HG03025 (cell line): ENCODE measurements around the gene TMEM219.

ENCODE experiments used
- ATAC-seq: cut with Tn5 transposase; IDR thresholded peaks from one replicate; pipeline ENCODE4 v1.9.1; 2021; ENCODE audit warnings: mild to moderate bottlenecking, moderate library complexity; ENCODE audit not compliant: unreplicated experiment, low FRiP score

Gene TMEM219

DNA sequence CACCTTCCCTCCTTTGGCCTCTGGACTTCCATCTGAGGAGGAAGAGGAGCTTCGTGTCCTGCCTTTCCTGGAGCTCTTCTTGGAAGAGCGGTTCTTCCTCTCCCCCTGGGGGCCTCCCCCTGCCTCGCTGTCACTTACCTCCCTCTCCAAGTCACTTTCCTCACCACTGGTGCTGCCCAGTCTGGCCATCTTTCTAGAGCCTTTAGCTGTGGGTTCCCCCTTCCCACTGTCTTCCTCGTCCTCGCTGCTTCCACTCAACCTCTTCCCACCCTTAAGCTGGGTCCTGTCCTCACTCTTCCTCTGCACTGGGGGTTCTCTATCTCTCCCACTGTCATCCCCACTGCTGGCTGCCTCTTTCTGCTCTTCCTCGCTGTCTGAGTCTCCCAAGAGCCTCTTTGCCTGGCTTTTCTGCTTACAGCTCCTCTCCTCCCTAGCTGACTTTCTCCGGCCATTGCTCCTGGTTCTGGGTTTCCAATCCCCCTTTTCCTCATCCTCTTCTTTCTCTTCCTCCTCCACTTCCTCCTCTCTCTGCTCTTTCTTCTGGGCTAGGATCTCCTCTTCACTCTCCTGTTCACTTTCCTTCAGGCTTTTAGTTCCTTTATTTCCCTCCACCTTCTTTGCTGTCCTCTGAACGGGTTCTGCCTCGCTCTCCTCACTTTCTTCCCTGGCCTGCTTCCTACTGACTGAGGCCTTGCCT lies 32.2 kb downstream of the TMEM219 start:
- no peak for ATAC-seq

DNA sequence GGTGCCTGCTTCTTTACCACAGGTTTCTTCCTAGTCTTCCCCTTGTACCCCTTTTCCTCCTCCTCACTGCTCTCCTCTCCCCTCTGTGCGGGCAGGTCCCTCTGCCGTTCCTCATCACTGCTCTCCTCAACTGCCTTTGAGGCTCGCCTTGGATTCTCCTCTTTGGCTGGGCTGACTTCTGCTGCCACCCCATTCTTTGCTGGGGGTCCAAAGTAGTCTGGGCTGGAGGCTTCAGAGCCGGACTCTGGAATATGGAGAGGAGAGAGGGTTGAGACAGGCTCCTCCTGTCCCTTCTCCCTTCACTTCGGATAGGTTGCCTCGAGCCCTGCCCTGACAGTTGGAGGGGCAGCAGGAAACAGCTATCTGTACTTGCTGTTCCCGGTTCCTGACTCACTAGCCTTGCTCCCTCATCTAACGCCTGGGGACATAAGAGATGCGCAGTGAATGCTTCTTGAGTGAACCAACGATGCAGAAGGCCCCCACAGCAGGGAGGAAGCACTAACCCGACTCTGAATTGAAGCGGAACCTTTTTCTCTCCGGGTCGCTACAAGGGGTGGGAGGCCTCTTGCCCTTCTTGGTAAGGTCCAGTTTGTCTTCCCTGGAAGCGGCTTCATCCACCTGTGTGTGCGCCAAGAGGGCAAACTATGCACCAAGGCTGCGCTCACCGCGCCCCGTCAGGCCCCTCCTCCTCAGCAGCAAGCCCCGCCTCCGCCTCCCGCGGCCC lies 32.9 kb downstream of the TMEM219 start:
- ATAC-seq, result peak; percentile 17

DNA sequence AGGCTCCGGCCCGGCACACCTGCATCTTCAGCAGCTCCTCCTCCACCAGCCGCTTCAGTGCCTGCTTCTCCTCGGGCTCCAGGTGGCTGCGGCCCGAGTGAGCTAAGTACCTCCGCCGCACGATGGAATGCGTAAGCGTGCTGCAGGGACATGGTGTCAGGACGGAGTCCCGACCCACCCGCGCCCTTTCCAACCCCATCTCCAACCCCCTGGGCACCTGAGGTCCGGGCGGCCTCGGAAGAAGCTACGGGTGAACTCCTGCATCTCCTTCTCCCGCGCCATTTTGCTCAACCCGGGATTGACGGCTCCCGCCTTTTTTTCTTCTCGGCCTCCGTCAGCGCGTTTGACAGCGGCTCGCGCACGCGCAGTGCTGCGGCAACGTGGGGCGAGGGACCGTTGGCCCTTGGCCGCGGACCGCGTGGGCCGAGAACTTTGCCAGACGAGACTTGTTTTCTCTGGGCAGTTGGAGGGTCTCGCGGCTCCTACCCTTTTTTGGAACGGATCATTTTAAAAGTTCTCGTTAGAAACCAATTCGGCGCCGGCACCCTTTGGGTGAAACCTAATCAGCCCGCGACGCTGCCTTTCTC lies 33.5 kb downstream of the TMEM219 start, which contains the start of gene HIRIP3:
TSS of gene HIRIP3 (minus strand) at position 294 of the 587 bp plus-strand sequence. CDS start at position 282, 12 bp downstream.
- peak; percentile 43 for ATAC-seq

DNA sequence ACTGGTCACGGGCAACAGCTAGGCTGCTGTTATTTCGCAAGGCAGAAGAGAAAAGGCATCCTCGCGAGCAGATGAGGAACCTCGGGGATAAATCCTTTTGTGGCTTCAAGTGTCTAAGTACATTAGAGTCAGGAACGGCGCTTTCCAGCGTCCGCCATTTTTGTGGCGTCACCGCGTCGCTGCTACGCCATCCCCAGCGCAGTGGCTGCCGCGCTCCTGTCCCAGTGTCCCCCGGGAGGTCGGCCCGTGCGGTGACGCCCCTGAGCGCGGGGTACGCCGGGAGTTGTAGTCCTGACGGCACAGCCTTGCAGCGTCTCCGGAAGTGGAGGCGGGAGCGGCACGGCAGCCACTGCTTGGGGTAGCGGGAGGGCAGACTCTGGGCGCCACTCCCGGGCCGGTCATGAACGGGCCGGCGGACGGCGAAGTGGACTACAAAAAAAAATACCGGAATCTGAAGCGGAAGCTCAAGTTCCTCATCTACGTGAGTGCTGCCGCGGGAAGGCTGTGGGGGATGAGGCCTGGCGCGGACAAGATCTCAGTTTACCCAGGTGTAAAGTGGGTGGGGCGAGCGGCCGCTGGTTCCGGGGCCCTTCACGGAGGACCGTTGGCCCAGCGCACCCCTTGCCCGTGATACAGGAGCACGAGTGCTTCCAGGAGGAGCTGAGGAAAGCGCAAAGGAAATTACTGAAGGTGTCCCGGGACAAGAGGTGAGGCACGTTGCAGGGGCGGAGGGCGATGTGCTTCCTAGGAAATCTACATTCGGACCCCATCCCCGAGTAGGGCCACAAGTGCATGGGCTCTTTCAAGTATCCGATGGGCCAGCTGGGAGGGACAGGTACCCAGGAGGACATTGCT lies 34.3 kb downstream of the TMEM219 start, which contains the start of gene INO80E:
TSS of gene INO80E (plus strand) at position 331 of the 855 bp plus-strand sequence. CDS start at position 401, 70 bp downstream.
- peak; percentile 80 for ATAC-seq

DNA sequence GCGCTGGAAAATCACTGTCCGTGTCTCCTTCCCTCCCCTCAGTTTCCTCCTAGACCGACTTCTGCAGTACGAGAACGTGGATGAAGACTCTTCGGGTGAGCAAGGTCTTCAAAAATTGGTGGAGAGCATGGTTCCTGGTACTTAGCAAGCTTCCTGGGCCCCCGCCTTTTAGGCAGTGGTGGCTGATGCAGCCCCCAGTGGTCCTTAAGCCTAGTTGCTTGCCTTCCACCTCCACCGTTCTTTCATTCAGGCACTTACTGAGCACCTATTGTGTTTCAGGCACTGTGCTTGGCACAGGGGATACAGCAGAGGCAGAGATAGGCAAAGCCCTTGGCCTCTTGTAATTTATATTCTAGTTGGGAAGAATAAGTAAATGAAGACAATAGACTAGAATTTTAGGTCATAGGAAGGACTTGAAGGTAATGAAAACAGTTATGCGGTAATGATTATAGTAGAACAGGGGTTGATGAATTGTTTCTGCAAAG lies 34.9 kb downstream of the TMEM219 start:
- ATAC-seq, result no peak

DNA sequence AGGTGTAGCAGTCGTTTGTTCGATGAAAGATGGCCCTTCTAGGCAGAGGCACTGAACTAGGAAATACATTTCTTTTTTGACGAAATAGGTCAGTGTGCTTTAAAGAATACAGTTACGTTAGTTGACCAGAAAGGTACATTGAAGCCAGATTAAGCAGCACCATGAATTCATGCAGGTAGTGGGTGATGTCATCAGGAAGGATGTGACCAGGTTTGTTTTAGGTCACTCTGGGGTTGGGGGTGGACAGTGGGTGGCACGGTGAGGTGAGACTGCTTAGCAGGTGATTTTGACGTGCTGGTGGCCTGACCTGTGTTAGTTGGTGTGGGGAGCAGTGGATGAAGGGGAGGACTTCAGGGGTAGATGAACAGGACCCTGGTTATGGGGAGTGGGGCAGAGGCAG lies 37.7 kb downstream of the TMEM219 start:
- no peak for ATAC-seq

DNA sequence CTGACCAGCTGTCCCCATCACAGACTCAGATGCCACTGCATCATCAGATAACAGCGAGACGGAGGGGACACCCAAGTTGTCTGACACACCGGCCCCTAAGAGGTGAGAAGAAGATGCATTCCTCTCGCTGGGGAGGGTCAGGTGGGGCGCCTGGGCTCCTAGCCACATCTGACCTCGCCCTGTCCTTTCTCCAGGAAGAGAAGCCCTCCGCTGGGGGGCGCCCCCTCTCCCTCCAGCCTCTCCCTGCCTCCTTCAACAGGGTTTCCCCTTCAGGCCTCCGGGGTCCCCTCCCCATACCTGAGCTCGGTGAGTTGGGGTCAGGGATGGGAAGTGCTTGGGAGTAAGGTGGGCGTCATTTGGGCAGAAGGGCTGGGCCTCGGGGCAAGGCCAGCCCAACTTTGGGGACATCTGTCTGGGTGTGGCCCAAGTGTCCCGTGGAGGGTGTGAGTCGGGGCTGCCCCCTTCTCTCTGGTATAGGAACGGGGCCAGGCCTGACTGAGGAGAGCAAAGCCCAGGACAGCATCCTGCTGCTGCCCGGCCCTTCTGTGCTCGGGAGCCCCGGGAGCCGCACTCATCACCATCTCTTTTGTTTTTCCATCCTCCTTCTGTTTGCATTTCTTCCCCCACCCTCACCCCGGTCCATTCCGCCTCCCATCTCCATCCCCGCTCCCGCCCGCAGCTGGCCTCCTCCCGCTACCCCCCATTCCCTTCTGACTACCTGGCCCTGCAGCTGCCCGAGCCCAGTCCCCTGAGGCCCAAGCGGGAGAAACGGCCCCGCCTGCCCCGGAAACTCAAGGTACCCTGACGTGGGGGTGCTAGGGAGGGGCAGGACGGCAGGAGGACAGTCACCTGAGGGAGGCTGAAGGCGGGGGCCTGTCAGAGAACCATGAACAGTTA lies 39.1 kb downstream of the TMEM219 start:
- no peak for ATAC-seq

DNA sequence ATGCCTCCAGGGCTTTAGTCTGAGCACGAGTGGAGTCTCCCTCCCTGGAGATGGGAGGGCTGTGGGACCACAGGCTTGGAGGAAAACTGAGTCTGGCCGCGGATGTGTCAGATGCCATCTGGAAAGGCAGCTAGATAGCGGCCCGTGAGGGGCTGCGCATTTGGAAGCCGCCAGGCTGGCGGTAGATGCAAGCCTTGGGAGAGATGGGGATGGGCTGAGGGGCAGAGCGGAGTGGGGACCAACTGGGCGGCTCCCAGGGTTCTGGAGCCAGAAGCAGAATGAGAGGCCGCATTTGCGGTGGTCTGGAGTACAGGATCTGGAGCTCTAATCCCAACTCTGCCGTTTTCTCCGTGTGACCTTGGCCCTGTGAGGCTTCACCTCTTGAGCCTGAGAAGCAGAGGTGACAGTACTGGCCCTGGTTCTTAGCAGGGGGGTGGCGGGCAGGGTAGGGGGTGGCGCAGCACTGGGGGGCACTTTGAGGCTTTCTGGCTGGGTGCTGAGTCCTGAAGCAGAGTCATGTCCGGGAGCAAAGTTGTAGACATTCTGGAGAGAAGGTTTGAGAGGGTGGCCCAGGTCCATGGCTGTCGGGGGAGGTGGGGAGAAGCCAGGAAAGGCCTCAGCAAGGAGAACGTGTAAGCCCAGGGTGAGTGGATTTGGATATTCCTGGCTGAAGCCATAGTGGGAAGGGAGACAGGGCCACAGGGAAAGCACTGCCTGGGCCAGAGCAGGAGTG lies 40.9 kb downstream of the TMEM219 start:
- no peak for ATAC-seq

DNA sequence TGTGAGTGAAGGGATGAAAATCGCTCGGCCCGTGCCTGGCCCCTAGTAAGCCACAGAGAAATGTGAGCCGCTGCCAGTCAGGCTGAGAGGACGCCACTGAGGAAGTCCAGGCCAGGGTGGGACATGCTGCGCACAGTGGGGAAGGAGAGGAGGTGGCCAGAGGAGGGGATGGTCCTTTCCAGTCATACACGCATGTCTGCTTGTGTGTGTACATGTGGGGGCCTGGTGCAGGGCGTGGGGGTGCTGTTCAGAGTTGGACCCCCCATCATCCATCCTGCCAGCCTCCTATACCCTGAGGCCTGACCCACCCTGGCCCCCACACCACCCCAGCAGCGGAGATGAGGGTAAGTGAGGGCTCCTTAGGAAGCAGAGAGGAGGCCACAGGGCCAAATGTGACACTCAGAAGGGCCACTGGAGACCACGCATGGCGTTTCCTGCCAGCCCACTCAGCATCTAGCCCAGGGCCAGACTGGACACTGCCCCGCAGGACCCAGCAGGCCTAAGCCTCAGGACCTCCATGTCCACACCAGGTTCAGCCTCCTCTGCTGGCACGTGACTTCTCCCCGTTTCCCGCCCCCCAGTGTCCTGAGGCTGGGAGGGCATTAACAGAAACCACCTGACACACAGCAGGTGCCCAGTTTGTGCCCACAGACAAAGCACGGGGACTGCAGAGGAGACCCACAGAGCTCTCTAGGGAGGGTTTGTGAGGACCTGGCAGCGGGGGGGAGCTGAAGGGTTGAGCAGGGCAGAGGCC lies 42.0 kb downstream of the TMEM219 start:
- no peak for ATAC-seq

DNA sequence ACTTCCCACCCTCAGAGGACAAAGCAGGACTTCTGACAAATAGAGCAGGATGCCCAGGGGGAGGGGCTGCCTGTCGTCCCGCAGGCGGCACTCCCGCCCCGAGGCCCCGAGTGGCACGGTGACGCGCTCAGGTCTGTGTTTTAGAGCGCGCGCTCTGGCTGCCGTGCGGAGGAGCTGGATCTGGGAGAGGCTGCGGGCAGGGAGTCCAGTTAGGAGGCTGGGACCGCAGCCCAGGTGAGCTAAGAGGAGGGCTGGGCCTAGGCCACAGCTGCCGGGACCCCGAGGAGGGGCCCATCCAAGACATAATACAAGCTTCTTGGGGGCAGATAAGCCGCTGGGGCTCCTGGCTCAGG lies 42.5 kb downstream of the TMEM219 start:
- no peak for ATAC-seq

DNA sequence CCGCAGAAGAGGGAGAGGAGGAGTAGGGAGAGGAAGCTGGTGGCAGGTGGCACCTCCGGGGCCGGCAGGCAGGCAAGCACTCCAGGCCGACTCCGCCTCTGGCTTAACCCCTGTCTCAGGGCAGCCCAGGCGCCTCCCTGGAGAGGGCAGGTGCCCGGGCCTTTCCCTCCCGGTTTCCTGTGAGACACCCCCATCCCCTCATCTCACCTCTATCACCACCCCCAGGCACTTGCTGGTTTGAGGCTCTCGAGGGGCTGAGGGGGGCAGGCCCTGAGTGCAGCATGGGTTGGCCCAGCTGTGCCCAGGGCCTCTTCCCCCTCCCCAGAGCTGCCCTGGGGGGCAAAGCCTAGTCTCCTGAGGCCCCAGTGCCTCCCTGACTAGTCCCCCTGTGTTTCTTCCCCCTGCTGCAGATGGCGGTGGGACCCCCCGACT lies 42.9 kb downstream of the TMEM219 start:
- no peak for ATAC-seq

DNA sequence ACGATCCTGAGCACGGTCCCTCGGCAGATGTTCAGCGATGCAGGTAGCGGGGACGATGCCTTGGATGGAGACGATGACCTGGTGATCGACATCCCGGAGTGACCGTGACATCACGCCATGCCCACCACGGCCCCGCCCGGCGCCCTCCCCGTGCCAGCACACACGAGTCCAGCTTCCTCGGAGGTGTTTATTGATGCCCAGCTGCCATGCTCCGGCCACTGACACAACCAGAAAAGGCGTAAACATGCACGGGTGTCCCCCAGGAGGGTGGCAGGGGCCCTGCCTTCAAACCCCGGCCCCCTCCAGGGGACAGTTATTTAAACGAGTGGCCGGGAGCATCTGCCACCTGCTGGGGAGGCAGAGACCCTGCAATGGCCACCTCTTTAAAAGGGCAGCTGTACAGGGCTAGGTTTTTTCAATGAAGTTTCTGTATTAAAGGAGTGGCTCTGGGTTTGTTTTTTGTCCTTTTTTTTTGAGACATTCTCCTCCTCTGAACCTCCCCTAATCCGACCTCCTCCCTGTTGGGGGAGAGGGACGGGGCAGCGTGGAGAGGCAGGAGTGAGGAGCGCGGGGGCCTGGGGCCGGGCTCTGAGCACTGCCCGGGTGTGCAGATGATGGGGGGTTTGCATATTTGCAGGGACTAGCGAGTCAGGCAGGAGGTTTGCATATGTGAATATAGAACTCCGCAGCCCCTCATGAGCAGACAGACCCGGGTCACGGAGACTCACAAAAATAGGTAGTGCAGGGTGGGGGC lies 43.6 kb downstream of the TMEM219 start:
- ATAC-seq, result no peak

DNA sequence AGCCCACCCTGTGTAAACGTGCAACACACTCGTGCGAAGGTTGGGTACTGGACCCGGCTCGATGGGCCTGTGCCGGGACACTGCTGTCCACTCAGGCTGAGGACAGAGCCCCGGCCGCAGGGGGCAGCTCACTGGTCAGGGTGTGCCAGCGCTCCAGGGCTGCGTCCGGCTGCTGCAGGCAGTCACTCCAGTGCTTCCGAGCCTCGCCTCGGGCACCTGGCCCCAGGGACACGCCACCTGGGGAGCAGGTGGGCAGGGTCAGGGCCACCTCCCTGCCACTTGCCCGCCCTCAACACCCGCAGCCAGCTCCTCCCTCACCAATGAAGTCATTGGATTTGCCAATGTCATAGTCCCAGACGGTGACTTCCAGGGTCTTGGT lies 44.2 kb downstream of the TMEM219 start:
- ATAC-seq, result no peak

DNA sequence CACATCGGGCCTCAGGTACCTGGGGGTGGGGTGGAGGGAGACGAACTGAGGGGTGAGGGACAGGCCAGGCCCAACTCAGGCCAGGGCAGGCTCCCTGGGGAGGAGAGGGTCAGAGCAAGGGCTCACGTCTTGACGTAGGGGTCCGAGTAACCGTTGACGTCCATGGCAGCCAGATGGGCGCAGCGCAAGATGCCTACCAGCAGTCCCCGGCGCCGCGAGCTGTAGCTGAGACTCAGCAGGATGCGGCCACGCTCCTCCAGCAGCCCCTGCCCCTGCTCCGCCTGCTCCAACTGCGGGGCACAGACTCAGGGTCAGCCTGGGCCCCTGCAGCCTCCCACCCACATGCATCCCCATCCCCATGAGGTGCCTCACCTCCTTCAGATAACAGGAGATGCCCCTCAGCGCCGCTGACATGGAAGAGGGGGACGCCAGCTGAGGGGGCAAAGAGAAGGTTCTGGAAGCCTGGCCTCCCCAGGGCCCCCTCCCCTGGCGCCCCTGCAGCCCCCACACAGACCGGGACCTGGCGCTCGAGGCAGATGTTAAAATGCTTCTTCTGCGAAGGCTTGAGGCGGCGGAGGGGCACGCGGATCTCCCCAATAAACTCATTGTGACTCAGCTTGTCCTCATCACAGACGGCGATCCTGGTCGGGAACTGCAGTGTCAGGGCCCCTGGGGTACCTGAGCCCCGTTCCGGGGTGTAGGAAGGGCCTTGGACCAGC lies 44.9 kb downstream of the TMEM219 start:
- ATAC-seq, result no peak

DNA sequence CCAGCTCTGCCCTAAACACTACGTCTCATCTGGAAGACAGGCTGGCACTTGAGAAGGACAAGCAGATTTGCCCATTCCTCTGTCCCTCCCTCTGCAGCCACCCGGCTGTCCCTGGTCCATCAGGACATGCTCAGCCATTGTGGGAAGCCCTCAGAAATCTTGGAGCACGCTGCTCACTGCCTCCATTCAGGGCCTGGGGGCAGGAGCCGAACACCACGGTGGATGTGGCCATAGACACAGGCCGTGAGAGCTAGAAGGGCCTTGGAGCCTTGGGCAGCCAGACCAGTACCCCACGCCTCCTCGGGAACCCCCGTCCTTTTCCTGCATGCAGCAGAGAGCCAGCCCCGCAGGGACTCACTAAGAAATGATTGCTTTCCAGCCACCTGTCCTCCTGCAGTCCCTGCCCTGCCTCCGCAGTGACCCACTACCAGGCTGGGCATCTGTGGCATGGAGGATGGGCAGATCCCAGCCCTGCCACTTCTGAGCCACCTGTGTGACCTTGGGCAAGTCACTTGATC lies 45.6 kb downstream of the TMEM219 start:
- ATAC-seq, result no peak

DNA sequence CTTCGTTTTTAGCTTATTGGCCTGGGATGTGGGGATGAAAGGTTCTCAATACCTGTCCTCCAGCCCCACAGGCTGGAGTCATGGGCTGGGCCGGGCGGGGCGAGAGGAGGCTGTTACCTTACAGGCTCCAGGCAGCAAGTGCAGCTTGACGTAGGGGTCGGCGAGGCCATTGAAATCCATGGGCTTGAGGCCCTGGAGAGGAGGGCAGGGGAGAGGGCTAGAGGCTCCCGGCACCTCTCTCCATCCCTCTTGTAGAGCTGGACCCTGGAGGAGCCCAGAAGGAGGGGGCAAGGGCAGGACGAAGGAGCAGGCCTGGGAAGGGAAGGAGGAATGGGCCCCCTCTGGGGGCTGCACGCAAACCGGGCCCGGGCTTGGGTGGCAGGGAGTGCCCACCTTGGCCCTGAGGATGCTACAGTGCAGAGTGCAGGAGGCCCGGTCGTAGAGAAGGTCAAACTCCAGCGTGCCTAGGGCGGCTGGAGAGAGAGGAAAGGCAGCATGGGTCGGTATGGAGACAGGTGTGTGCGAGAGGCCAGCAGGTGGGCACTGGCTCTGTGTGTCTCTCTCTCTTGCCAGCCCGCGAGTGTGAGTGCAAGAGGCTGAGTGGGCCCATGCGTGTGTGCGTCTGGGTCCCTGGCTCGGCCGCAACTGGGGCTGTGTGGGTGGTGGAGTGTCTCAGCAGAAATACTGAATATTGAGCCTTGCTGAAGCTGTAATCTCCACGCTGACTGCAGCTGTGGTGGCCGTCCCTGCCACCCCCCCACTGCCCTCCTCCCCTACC lies 47.4 kb downstream of the TMEM219 start:
- no peak for ATAC-seq
